IMR-90 (cell line): ENCODE results near the gene CKS1B. TPM values are rescaled to one million over a fixed set of nuclear protein-coding genes. Genes with fewer than 3 reads are reported as not detected.

Source experiments
- ATAC-seq: fragments of 200-7000 bp; cut with Tn5 transposase; 2 replicates; pipeline ENCODE4 v1.9.1; 2020; ENCODE audit warnings: low read depth, mild to moderate bottlenecking, moderate library complexity
- BruUV-seq: library from RNA; stranded (reverse); fragments of 400-500 nt; replicated peaks from 2 replicates; lab custom pipeline; 2021; lab: Mats Ljungman, UMichigan
- CTCF ChIA-PET: fragments of 300-600 bp; formaldehyde crosslinking; extraction: SDS; loops from one replicate; lab custom pipeline; 2021; ENCODE audit warnings: antibody characterized with exemption; lab: Yijun Ruan, JAX
- POLR2A ChIA-PET: fragments of 300-600 bp; sonication (Branson Sonifier 250); formaldehyde crosslinking; loops from one replicate; lab custom pipeline; 2022; ENCODE audit warnings: antibody characterized with exemption; ENCODE audit not compliant: unreplicated experiment; lab: Charles Lee
- DNase-seq: peaks from one replicate; pipeline ENCODE4 v3.0.0; 2013
- H2AFZ ChIP-seq: replicated peaks from 2 replicates; pipeline ENCODE3; 2013; ENCODE audit warnings: low read length, mild to moderate bottlenecking; ENCODE audit not compliant: poor library complexity
- H2AK5ac ChIP-seq: 2 replicates; pipeline ENCODE4 v1.6.1; 2013; ENCODE audit warnings: low read depth, low read length, inconsistent platforms
- H2AK9ac ChIP-seq: replicated peaks from 2 replicates; pipeline ENCODE3; 2013; ENCODE audit warnings: mild to moderate bottlenecking, low read depth, low read length, moderate library complexity; ENCODE audit not compliant: poor library complexity
- H2BK120ac ChIP-seq: 2 replicates; pipeline ENCODE4 v1.6.1; 2013; ENCODE audit warnings: low read depth, low read length, inconsistent platforms
- H2BK15ac ChIP-seq: 3 replicates; pipeline ENCODE4 v1.6.1; 2013; ENCODE audit warnings: low read depth, low read length, inconsistent platforms
- H2BK20ac ChIP-seq: 2 replicates; pipeline ENCODE4 v1.6.1; 2013; ENCODE audit warnings: low read depth, mild to moderate bottlenecking, inconsistent platforms, low read length, moderate library complexity
- H2BK5ac ChIP-seq: 2 replicates; pipeline ENCODE4 v1.6.1; 2013; ENCODE audit warnings: mild to moderate bottlenecking, low read depth, low read length, inconsistent platforms; ENCODE audit not compliant: poor library complexity, severe bottlenecking
- H3K14ac ChIP-seq: replicated peaks from 2 replicates; pipeline ENCODE4 v1.6.1; 2013; ENCODE audit warnings: low read depth, low read length, inconsistent platforms
- H3K18ac ChIP-seq: 2 replicates; pipeline ENCODE4 v1.6.1; 2013; ENCODE audit warnings: low read depth, low read length, control low read depth
- H3K23ac ChIP-seq: 2 replicates; pipeline ENCODE4 v1.6.1; 2013; ENCODE audit warnings: low read depth, low read length, inconsistent platforms
- H3K27ac ChIP-seq: 2 replicates; pipeline ENCODE4 v1.5.1; 2013; ENCODE audit warnings: mild to moderate bottlenecking, control low read depth, low read length; ENCODE audit not compliant: insufficient read depth
- H3K27me3 ChIP-seq: 2 replicates; pipeline ENCODE4 v1.6.1; 2013; ENCODE audit warnings: low read length; ENCODE audit not compliant: control insufficient read depth, insufficient read depth
- H3K36me3 ChIP-seq: 2 replicates; pipeline ENCODE4 v1.6.1; 2013; ENCODE audit warnings: low read length, mixed read lengths; ENCODE audit not compliant: control insufficient read depth, insufficient read depth
- H3K4ac ChIP-seq: 2 replicates; pipeline ENCODE4 v1.6.1; 2013; ENCODE audit warnings: low read depth, low read length, inconsistent platforms
- H3K4me1 ChIP-seq: 2 replicates; pipeline ENCODE4 v1.6.1; 2013; ENCODE audit warnings: low read length, mixed read lengths; ENCODE audit not compliant: control insufficient read depth, insufficient read depth
- H3K4me2 ChIP-seq: 2 replicates; pipeline ENCODE4 v1.6.1; 2013; ENCODE audit warnings: low read depth, mild to moderate bottlenecking, control low read depth, low read length, moderate library complexity
- H3K4me3 ChIP-seq: 2 replicates; pipeline ENCODE4 v1.5.1; 2013; ENCODE audit warnings: low read depth, mild to moderate bottlenecking, control low read depth, low read length, moderate library complexity; ENCODE audit not compliant: insufficient read depth
- H3K56ac ChIP-seq: 2 replicates; pipeline ENCODE4 v1.6.1; 2013; ENCODE audit warnings: low read length, inconsistent platforms; ENCODE audit not compliant: insufficient read depth; ENCODE audit errors: extremely low read depth
- H3K79me1 ChIP-seq, 2 experiments: 2 replicates each; pipeline ENCODE4 v1.6.1; 2013; ENCODE audit warnings: low read length in 2 of 2, inconsistent platforms in 1 of 2, low read depth in 1 of 2
- H3K9ac ChIP-seq: 2 replicates; pipeline ENCODE4 v1.6.1; 2013; ENCODE audit warnings: low read depth, low read length, control low read depth
- H3K9me1 ChIP-seq: 2 replicates; pipeline ENCODE4 v1.6.1; 2013; ENCODE audit warnings: low read length, inconsistent platforms; ENCODE audit not compliant: insufficient read depth
- H3K9me3 ChIP-seq: 2 replicates; pipeline ENCODE4 v1.6.1; 2013; ENCODE audit warnings: low read length; ENCODE audit not compliant: control insufficient read depth, insufficient read depth
- H4K20me1 ChIP-seq: 2 replicates; pipeline ENCODE4 v1.6.1; 2013; ENCODE audit warnings: low read length, inconsistent platforms; ENCODE audit not compliant: insufficient read depth
- H4K5ac ChIP-seq: 2 replicates; pipeline ENCODE4 v1.6.1; 2013; ENCODE audit warnings: mild to moderate bottlenecking, low read depth, low read length, control low read depth
- H4K8ac ChIP-seq, 2 experiments: 2 replicates each; pipeline ENCODE4 v1.6.1; 2013; ENCODE audit warnings: low read depth in 2 of 2, low read length in 2 of 2, control low read depth in 1 of 2, inconsistent platforms in 1 of 2
- H4K91ac ChIP-seq: 2 replicates; pipeline ENCODE4 v1.6.1; 2013; ENCODE audit warnings: low read depth, low read length, inconsistent platforms; ENCODE audit not compliant: insufficient read depth
- BHLHE40 ChIP-seq: fragments of 150-350 bp; IDR thresholded peaks from 2 replicates; pipeline ENCODE4 v1.6.1; 2016; ENCODE audit warnings: mild to moderate bottlenecking, low read depth, low read length
- CHD1 ChIP-seq: IDR thresholded peaks from 2 replicates; pipeline ENCODE4 v1.6.1; 2012; ENCODE audit warnings: low read depth, low read length, improper control_type of control experiment
- MAZ ChIP-seq: IDR thresholded peaks from 2 replicates; pipeline ENCODE4 v1.6.1; 2012; ENCODE audit warnings: low read depth, mild to moderate bottlenecking, low read length, improper control_type of control experiment, moderate library complexity, borderline replicate concordance
- NFE2L2 ChIP-seq: fragments of 150-350 bp; IDR thresholded peaks from 2 replicates; pipeline ENCODE4 v1.6.1; 2016; ENCODE audit warnings: low read depth, mild to moderate bottlenecking, low read length
- POLR2A ChIP-seq: IDR thresholded peaks from 2 replicates; pipeline ENCODE4 v1.6.1; 2012; ENCODE audit warnings: mild to moderate bottlenecking, low read depth, low read length
- RFX5 ChIP-seq: IDR thresholded peaks from 2 replicates; pipeline ENCODE4 v1.8.0; 2012; ENCODE audit warnings: low read depth, mild to moderate bottlenecking, low read length, moderate library complexity
- WGBS, 2 experiments: methylation state at CpG; one replicate each; pipeline versions ENCODE4 v1.1.5 to v1.1.7; 2013; ENCODE audit warnings: missing lambda C conversion rate in 2 of 2; ENCODE audit not compliant: insufficient read length in 1 of 2; ENCODE audit errors: extremely low coverage in 2 of 2; 5-methylcytosine and 5-hydroxymethylcytosine counted together
- dilution Hi-C: fragments of 300-500 bp; cut with HindIII; formaldehyde crosslinking; loops from one replicate; pipeline ENCODE4 v1.14.3; 2018; ENCODE audit warnings: low sequenced_read_pairs; ENCODE audit not compliant: unreplicated experiment
- in situ Hi-C: fragments of 300-500 bp; cut with MboI; formaldehyde crosslinking; loops from 3 replicates; pipeline ENCODE4 v1.14.3; 2019; ENCODE audit warnings: low sequenced_read_pairs, inconsistent platforms, mixed read lengths
- intact Hi-C: fragments of 100-400 bp; cut with micrococcal nuclease; formaldehyde crosslinking; loops from 2 replicates; pipeline ENCODE4 v1.10.0; 2022
- polyA plus RNA-seq, 3 experiments: library from polyadenylated mRNA; depleted of rRNA; stranded (reverse); fragments of >200 nt; gene quantifications; 2 replicates each; pipeline ENCODE4 v1.2.3, GENCODE V29; 2012; ENCODE audit warnings: low replicate concordance in 1 of 3
- total RNA-seq: library from RNA; depleted of rRNA; stranded (reverse); fragments of >200 nt; gene quantifications from 2 replicates; pipeline ENCODE4 v1.2.3, GENCODE V29; 2012
- TF ChIP-seq, protein P1 (sequence below): fragments of 150-350 bp; IDR thresholded peaks from 2 replicates; pipeline ENCODE4 v1.6.1; 2017; ENCODE audit warnings: mild to moderate bottlenecking, antibody characterized with exemption, low read length, low read depth

The CKS1B gene
- total and polyA plus RNA-seq, 2 of the 4 experiments (the other 2 are of a cell fraction) = 140 to 195 TPM

DNA sequence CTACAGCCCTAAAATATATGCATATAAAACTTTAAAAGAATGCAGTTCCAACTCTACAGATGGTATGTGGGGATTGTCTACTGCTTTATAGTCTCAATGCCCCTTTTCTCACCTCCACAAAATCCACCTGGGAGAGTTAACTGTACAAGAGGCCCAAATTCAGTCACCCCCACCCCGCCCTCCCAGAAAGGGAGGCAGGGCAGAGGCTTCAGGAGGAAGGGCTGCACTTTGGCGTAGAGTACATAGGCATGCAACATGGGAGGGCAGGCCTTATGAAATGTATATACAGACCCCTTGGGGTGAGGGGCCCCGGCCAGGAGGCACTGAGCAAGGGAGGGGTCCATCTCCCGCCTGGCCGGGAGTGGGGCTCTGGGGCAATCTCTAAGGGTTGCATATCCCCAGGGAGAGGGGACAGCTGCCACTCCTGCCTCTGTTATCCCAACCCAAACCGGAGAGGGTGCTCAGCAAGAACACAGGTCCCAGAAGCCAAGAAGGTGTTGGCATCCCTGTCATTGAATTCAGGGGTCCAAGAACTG lies 11.6 kb upstream of the CKS1B start:
- Histone ChIP-seq H2AK5ac (no peak overlapping the region), H4K8ac (peak overlapping the region in 1 of 2 experiments; percentile 88; a peak in 1 of 4 replicates), H2AK9ac (no peak overlapping the region), H3K9me1 (no peaks in the 10 kb centered on the region), H3K9ac (peak overlapping the region; percentile 89), H3K9me3 (no peaks in the 10 kb centered on the region), H3K4me3 (no peak overlapping the region), H2AFZ (no peak overlapping the region), H3K56ac (no peak overlapping the region), H3K4me2 (no peak overlapping the region), H3K18ac (no peak overlapping the region), H3K27ac (peak overlapping the region; percentile 16; the same call in 1 of the 2 replicates), H3K14ac (no peak overlapping the region), H3K23ac (no peak overlapping the region), H3K4ac (no peak overlapping the region; the same call in 1 of the 2 replicates), H3K27me3 (no peaks in the 10 kb centered on the region), H4K91ac (no peak overlapping the region), H3K36me3 (peaks cover 62% of the 10 kb centered on the region), H3K4me1 (peaks cover 8% of the 10 kb centered on the region), H2BK120ac (no peak overlapping the region), H4K5ac (no peak overlapping the region), H2BK5ac (no peak overlapping the region), H4K20me1 (peaks cover 31% of the 10 kb centered on the region), H2BK20ac (no peak overlapping the region), H2BK15ac (no peak overlapping the region), H3K79me1 (peaks cover 29 to 71% of the 10 kb centered on the region in 2 experiments)
- WGBS, 2 experiments = 33% methylated on average over 1 of the region's 6 CpGs; no CpG with 5 or more reads in 1 of the 2 experiments
- intact Hi-C loops = no loop called here
- no peak for TF ChIP-seq BHLHE40
- no peak for TF ChIP-seq NFE2L2
- no peak for TF ChIP-seq RFX5
- no peak for TF ChIP-seq MAZ
- TF ChIP-seq, protein P1, sequence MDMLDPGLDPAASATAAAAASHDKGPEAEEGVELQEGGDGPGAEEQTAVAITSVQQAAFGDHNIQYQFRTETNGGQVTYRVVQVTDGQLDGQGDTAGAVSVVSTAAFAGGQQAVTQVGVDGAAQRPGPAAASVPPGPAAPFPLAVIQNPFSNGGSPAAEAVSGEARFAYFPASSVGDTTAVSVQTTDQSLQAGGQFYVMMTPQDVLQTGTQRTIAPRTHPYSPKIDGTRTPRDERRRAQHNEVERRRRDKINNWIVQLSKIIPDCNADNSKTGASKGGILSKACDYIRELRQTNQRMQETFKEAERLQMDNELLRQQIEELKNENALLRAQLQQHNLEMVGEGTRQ = no peak
- TF ChIP-seq POLR2A = no peak
- TF ChIP-seq CHD1 = no peak
- ATAC-seq (no peak), DNase-seq (no peak)
- in situ Hi-C loops = no loop called here
- dilution Hi-C loops = no loop called here
- ChIA-PET CTCF (no interaction called here), POLR2A (no interaction called here)
- no TSS peak for BruUV-seq
